K562 (cell line): ENCODE measurements around the gene TMCO4. TPM values are rescaled to one million over a fixed set of nuclear protein-coding genes. Genes with fewer than 3 reads are reported as not detected.
A peak's percentile ranks its signal among the peaks of the same experiment; 100 is the strongest.

Experiments used
- CBX1 ChIP-seq: sonication (generic); IDR thresholded peaks from 2 replicates; pipeline ENCODE4 v1.6.1; 2016; ENCODE audit warnings: antibody characterized with exemption, low read depth, mild to moderate bottlenecking
- CHD1 ChIP-seq: fragments of 200-600 bp; sonication (generic); IDR thresholded peaks from one replicate; pipeline ENCODE4 v1.6.1; 2012; ENCODE audit warnings: mild to moderate bottlenecking, moderate library complexity, low read length, inconsistent platforms
- HMG20A ChIP-seq: fragments of 450-650 bp; formaldehyde crosslinking; conservative IDR thresholded peaks from 2 replicates; pipeline ENCODE4 v1.4.0; 2020; ENCODE audit warnings: mild to moderate bottlenecking, mixed read lengths
- HNRNPLL ChIP-seq: fragments of 200-400 bp; formaldehyde crosslinking; IDR thresholded peaks from 2 replicates; pipeline ENCODE4 v1.6.1; 2017; ENCODE audit warnings: low read length, low read depth, mild to moderate bottlenecking; ENCODE audit not compliant: poor library complexity, severe bottlenecking
- KLF16 ChIP-seq: IDR thresholded peaks from 2 replicates; pipeline ENCODE4 v1.6.1; 2016; ENCODE audit warnings: antibody characterized with exemption
- NFRKB ChIP-seq: fragments of 450-650 bp; IDR thresholded peaks from 2 replicates; pipeline ENCODE4 v1.6.1; 2016; ENCODE audit warnings: low read depth
- OTX1 ChIP-seq: fragments of 450-650 bp; formaldehyde crosslinking; IDR thresholded peaks from 2 replicates; pipeline ENCODE4 v1.4.0; 2022; ENCODE audit warnings: mild to moderate bottlenecking
- PHF20 ChIP-seq: fragments of 450-650 bp; IDR thresholded peaks from 2 replicates; pipeline ENCODE4 v1.6.1; 2018; ENCODE audit not compliant: partially characterized antibody
- PPARD ChIP-seq: fragments of 250-450 bp; sonication (Bioruptor Pico); IDR thresholded peaks from 2 replicates; pipeline ENCODE4 v1.8.0; 2022; ENCODE audit warnings: inconsistent platforms, mild to moderate bottlenecking, moderate library complexity
- RUNX1 ChIP-seq: sonication (generic); IDR thresholded peaks from 2 replicates; pipeline ENCODE4 v1.6.1; 2016; ENCODE audit warnings: antibody characterized with exemption, low read depth
- SMARCE1 ChIP-seq: fragments of 450-650 bp; IDR thresholded peaks from 2 replicates; pipeline ENCODE4 v1.7.1; 2016; ENCODE audit warnings: mild to moderate bottlenecking
- SREBF1 ChIP-seq: fragments of 150-350 bp; IDR thresholded peaks from 2 replicates; pipeline ENCODE4 v1.6.1; 2014; ENCODE audit warnings: antibody characterized with exemption, low read depth, low read length, borderline replicate concordance
- ZNF134 ChIP-seq: fragments of 250-450 bp; sonication (Bioruptor Pico); conservative IDR thresholded peaks from 2 replicates; pipeline ENCODE4 v1.4.0; 2020
- ZNF263 ChIP-seq: sonication (generic); formaldehyde crosslinking; IDR thresholded peaks from 2 replicates; pipeline ENCODE4 v1.8.0; 2022; ENCODE audit warnings: mild to moderate bottlenecking, missing genetic modification reagents, borderline replicate concordance
- ZNF449 ChIP-seq: fragments of 250-450 bp; sonication (Bioruptor Pico); IDR thresholded peaks from 2 replicates; pipeline ENCODE4 v1.8.0; 2022; ENCODE audit warnings: moderate library complexity, mild to moderate bottlenecking, inconsistent platforms
- polyA plus RNA-seq, 8 experiments: library from polyadenylated mRNA; depleted of rRNA in 4 of 8; stranded (reverse) in 5 of 8; unstranded in 3 of 8; fragments of >200 nt; fragmentation: Nextera tagmentation in 2 of 8; fragmentation: Illumina TruSeq in 1 of 8; extraction: Ambion mirVana in 2 of 8; extraction: Trizol in 1 of 8; gene quantifications; 2 replicates each; pipeline versions ENCODE4 v1.2.1 to v1.2.3, GENCODE V29; 2011 to 2014; ENCODE audit warnings: inconsistent platforms in 1 of 8, missing spikeins in 1 of 8
- total RNA-seq, 7 experiments: library from RNA; depleted of rRNA in 6 of 7; stranded (reverse); fragments of >200 nt in 6 of 7; fragmentation: Illumina TruSeq in 2 of 7; extraction: Trizol in 2 of 7; gene quantifications; 2 replicates each; pipeline versions ENCODE4 v1.2.1 to v1.2.3, GENCODE V29; 2011 to 2021; ENCODE audit warnings: low replicate concordance in 1 of 7
- TF ChIP-seq, protein P1 (sequence below): sonication (generic); formaldehyde crosslinking; IDR thresholded peaks from 2 replicates; pipeline ENCODE4 v1.8.1; 2023; ENCODE audit warnings: mild to moderate bottlenecking, missing genetic modification reagents
- TF ChIP-seq, protein P2 (sequence below): fragments of 450-650 bp; formaldehyde crosslinking; IDR thresholded peaks from 2 replicates; pipeline ENCODE4 v1.4.0; 2022; ENCODE audit warnings: missing genetic modification characterization
- TF ChIP-seq, protein P3 (sequence below), 2 experiments: fragments of 150-350 bp in 1 of 2; IDR thresholded peaks; 2 replicates each; pipeline ENCODE4 v1.6.1; 2012 to 2016; ENCODE audit warnings: low read depth in 2 of 2, low read length in 2 of 2, mild to moderate bottlenecking in 1 of 2, moderate library complexity in 1 of 2
- TF ChIP-seq, protein P4 (sequence below): IDR thresholded peaks from 3 replicates; pipeline ENCODE4 v1.6.1; 2011; ENCODE audit warnings: borderline replicate concordance, mild to moderate bottlenecking; ENCODE audit not compliant: insufficient read length, insufficient read depth

TMCO4 gene
- total and polyA plus RNA-seq, 9 of the 15 experiments (the other 6 are each of a cell fraction or from before 2014, with no cell fraction given) = 0.06 to 2.1 (median 1.2) TPM

DNA sequence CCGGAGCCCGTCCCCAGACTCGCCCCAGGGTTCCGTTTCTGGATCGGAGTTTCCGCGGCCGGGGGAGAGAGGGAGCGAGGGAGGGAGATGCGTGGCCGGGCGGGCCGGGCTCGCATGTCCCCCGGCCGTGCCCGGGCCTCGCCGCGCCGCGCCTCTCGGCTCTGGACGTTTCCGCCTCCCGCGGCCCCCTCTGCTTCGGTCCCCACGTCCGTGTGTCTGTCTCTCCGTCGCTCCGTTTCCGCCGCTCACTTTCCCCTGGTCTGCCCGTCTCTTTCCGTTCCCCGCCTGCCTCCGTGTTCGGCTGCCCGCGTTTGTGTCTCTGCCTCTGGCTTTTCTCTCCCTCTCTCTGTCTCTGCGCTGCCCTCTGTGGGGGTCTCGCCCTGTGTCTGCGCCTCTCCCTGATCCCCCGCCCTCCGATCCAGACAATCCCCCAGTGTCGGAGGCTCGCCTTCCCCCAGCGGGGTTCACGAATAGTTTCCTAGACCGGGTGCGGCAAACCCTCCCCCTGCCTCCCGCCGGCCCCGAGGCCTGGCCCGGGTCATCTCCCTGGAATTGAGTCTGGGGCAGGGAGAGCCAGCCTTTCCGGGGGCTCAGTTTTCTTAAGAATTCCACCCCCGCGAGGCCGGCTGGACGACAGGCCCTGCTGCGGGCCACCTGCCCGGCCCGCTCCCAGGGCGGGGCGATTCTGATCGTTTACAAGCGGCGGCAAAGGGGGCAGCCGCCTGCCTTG is 154.9 kb downstream of the TMCO4 start (continued):
- TF ChIP-seq RUNX1 = no peak
- TF ChIP-seq ZNF134 = no peak
- TF ChIP-seq KLF16 = no peak
- TF ChIP-seq HNRNPLL = no peak
- TF ChIP-seq, protein P1, sequence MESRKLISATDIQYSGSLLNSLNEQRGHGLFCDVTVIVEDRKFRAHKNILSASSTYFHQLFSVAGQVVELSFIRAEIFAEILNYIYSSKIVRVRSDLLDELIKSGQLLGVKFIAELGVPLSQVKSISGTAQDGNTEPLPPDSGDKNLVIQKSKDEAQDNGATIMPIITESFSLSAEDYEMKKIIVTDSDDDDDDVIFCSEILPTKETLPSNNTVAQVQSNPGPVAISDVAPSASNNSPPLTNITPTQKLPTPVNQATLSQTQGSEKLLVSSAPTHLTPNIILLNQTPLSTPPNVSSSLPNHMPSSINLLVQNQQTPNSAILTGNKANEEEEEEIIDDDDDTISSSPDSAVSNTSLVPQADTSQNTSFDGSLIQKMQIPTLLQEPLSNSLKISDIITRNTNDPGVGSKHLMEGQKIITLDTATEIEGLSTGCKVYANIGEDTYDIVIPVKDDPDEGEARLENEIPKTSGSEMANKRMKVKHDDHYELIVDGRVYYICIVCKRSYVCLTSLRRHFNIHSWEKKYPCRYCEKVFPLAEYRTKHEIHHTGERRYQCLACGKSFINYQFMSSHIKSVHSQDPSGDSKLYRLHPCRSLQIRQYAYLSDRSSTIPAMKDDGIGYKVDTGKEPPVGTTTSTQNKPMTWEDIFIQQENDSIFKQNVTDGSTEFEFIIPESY (CRISPR knock-in tag) = no peak
- TF ChIP-seq SREBF1 = no peak
- TF ChIP-seq, protein P2, sequence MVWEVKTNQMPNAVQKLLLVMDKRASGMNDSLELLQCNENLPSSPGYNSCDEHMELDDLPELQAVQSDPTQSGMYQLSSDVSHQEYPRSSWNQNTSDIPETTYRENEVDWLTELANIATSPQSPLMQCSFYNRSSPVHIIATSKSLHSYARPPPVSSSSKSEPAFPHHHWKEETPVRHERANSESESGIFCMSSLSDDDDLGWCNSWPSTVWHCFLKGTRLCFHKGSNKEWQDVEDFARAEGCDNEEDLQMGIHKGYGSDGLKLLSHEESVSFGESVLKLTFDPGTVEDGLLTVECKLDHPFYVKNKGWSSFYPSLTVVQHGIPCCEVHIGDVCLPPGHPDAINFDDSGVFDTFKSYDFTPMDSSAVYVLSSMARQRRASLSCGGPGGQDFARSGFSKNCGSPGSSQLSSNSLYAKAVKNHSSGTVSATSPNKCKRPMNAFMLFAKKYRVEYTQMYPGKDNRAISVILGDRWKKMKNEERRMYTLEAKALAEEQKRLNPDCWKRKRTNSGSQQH (CRISPR knock-in tag) = no peak
- no peak for TF ChIP-seq NFRKB
- no peak for TF ChIP-seq CBX1
- TF ChIP-seq, protein P3, sequence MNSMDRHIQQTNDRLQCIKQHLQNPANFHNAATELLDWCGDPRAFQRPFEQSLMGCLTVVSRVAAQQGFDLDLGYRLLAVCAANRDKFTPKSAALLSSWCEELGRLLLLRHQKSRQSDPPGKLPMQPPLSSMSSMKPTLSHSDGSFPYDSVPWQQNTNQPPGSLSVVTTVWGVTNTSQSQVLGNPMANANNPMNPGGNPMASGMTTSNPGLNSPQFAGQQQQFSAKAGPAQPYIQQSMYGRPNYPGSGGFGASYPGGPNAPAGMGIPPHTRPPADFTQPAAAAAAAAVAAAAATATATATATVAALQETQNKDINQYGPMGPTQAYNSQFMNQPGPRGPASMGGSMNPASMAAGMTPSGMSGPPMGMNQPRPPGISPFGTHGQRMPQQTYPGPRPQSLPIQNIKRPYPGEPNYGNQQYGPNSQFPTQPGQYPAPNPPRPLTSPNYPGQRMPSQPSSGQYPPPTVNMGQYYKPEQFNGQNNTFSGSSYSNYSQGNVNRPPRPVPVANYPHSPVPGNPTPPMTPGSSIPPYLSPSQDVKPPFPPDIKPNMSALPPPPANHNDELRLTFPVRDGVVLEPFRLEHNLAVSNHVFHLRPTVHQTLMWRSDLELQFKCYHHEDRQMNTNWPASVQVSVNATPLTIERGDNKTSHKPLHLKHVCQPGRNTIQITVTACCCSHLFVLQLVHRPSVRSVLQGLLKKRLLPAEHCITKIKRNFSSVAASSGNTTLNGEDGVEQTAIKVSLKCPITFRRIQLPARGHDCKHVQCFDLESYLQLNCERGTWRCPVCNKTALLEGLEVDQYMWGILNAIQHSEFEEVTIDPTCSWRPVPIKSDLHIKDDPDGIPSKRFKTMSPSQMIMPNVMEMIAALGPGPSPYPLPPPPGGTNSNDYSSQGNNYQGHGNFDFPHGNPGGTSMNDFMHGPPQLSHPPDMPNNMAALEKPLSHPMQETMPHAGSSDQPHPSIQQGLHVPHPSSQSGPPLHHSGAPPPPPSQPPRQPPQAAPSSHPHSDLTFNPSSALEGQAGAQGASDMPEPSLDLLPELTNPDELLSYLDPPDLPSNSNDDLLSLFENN (IDR thresholded peaks at IDR 0.05; ENCODE audit: low read depth in 2 of 2, low read length in 2 of 2) = no peak
- no peak for TF ChIP-seq PPARD (CRISPR knock-in tag)
- TF ChIP-seq ZNF449 (CRISPR knock-in tag) = no peak
- no peak for TF ChIP-seq OTX1 (CRISPR knock-in tag)
- TF ChIP-seq, protein P4, sequence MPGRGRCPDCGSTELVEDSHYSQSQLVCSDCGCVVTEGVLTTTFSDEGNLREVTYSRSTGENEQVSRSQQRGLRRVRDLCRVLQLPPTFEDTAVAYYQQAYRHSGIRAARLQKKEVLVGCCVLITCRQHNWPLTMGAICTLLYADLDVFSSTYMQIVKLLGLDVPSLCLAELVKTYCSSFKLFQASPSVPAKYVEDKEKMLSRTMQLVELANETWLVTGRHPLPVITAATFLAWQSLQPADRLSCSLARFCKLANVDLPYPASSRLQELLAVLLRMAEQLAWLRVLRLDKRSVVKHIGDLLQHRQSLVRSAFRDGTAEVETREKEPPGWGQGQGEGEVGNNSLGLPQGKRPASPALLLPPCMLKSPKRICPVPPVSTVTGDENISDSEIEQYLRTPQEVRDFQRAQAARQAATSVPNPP = no peak
- no peak for TF ChIP-seq SMARCE1
- peak; percentile 13 for TF ChIP-seq PHF20
- TF ChIP-seq CHD1 = no peak
- TF ChIP-seq ZNF263 = no peak
- no peak for TF ChIP-seq HMG20A (CRISPR knock-in tag)
